K562 (cell line): ENCODE results near the gene BOLL.

Experiments
- ATF2 ChIP-seq: sonication (generic); formaldehyde crosslinking; IDR thresholded peaks from 2 replicates; pipeline ENCODE4 v1.8.1; 2022; ENCODE audit warnings: missing genetic modification reagents
- EP300 ChIP-seq: IDR thresholded peaks from 2 replicates; pipeline ENCODE4 v1.6.1; 2012; ENCODE audit warnings: low read length, improper control_type of control experiment
- FOXP1 ChIP-seq: sonication (generic); formaldehyde crosslinking; IDR thresholded peaks from 2 replicates; pipeline ENCODE4 v1.8.0; 2022; ENCODE audit warnings: mild to moderate bottlenecking, missing genetic modification reagents
- HLTF ChIP-seq: fragments of 450-650 bp; IDR thresholded peaks from 2 replicates; pipeline ENCODE4 v1.6.1; 2016
- NFIC ChIP-seq: fragments of 450-650 bp; IDR thresholded peaks from 2 replicates; pipeline ENCODE4 v1.6.1; 2017; ENCODE audit warnings: mild to moderate bottlenecking, inconsistent platforms
- POLR2A ChIP-seq: fragments of 450-650 bp; conservative IDR thresholded peaks from 2 replicates; pipeline ENCODE4 v1.6.1; 2016
- RBBP5 ChIP-seq: fragments of 200-600 bp; sonication (generic); IDR thresholded peaks from 2 replicates; pipeline ENCODE4 v1.6.1; 2012; ENCODE audit warnings: borderline replicate concordance, mild to moderate bottlenecking, low read length, control low read depth, inconsistent platforms; ENCODE audit not compliant: insufficient read depth, poor library complexity, severe bottlenecking
- RFX7 ChIP-seq: fragments of 250-450 bp; sonication (Bioruptor Pico); IDR thresholded peaks from 2 replicates; pipeline ENCODE4 v1.5.1; 2021; ENCODE audit warnings: mild to moderate bottlenecking
- TF ChIP-seq, protein P1 (sequence below), 2 experiments: fragments of 450-650 bp in 1 of 2; sonication (generic) in 1 of 2; formaldehyde crosslinking in 1 of 2; IDR thresholded peaks; 2 replicates each; pipeline versions ENCODE4 v1.7.1 to v1.9.0; 2016 to 2022; ENCODE audit warnings: inconsistent platforms in 1 of 2, mild to moderate bottlenecking in 1 of 2, missing genetic modification reagents in 1 of 2

DNA sequence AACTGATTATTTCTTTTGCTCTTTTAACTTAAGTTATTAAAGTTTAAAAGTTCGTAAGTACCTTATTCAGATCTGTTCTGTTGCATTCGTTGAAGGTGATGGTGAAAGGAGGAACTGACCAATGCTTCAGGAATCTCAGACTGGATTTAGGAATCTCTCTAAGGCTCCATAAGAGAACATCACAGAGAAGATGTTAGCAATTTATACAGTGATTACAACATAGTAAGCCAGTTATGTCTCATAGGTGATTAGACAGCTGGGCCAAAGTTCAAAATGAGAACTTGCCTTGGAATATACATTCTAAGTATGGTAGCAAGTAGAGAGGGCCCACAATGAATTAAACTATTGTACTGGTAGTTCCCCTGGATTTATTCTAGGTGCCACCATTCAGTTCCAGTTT lies 76.8 kb downstream of the BOLL start:
- TF ChIP-seq, protein P1, sequence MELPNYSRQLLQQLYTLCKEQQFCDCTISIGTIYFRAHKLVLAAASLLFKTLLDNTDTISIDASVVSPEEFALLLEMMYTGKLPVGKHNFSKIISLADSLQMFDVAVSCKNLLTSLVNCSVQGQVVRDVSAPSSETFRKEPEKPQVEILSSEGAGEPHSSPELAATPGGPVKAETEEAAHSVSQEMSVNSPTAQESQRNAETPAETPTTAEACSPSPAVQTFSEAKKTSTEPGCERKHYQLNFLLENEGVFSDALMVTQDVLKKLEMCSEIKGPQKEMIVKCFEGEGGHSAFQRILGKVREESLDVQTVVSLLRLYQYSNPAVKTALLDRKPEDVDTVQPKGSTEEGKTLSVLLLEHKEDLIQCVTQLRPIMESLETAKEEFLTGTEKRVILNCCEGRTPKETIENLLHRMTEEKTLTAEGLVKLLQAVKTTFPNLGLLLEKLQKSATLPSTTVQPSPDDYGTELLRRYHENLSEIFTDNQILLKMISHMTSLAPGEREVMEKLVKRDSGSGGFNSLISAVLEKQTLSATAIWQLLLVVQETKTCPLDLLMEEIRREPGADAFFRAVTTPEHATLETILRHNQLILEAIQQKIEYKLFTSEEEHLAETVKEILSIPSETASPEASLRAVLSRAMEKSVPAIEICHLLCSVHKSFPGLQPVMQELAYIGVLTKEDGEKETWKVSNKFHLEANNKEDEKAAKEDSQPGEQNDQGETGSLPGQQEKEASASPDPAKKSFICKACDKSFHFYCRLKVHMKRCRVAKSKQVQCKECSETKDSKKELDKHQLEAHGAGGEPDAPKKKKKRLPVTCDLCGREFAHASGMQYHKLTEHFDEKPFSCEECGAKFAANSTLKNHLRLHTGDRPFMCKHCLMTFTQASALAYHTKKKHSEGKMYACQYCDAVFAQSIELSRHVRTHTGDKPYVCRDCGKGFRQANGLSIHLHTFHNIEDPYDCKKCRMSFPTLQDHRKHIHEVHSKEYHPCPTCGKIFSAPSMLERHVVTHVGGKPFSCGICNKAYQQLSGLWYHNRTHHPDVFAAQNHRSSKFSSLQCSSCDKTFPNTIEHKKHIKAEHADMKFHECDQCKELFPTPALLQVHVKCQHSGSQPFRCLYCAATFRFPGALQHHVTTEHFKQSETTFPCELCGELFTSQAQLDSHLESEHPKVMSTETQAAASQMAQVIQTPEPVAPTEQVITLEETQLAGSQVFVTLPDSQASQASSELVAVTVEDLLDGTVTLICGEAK (IDR thresholded peaks at IDR 0.05), result no peak
- TF ChIP-seq, protein P1 (CRISPR knock-in tag; IDR thresholded peaks at IDR 0.05), result no peak
- TF ChIP-seq NFIC, result no peak
- TF ChIP-seq EP300, result no peak
- no peak for TF ChIP-seq RBBP5
- no peak for TF ChIP-seq ATF2 (CRISPR knock-in tag)
- TF ChIP-seq FOXP1 (CRISPR knock-in tag), result no peak
- TF ChIP-seq HLTF, result no peak
- TF ChIP-seq RFX7 (CRISPR knock-in tag), result no peak
- no peak for TF ChIP-seq POLR2A
